Measurements from ENCODE around the gene FGF22. TPM values are rescaled to one million over a fixed set of nuclear protein-coding genes. Genes with fewer than 3 reads are reported as not detected.

The FGF22 gene
- total and polyA plus RNA-seq, 2 donors from 2014 or later = 0.19 to 0.71 TPM

DNA sequence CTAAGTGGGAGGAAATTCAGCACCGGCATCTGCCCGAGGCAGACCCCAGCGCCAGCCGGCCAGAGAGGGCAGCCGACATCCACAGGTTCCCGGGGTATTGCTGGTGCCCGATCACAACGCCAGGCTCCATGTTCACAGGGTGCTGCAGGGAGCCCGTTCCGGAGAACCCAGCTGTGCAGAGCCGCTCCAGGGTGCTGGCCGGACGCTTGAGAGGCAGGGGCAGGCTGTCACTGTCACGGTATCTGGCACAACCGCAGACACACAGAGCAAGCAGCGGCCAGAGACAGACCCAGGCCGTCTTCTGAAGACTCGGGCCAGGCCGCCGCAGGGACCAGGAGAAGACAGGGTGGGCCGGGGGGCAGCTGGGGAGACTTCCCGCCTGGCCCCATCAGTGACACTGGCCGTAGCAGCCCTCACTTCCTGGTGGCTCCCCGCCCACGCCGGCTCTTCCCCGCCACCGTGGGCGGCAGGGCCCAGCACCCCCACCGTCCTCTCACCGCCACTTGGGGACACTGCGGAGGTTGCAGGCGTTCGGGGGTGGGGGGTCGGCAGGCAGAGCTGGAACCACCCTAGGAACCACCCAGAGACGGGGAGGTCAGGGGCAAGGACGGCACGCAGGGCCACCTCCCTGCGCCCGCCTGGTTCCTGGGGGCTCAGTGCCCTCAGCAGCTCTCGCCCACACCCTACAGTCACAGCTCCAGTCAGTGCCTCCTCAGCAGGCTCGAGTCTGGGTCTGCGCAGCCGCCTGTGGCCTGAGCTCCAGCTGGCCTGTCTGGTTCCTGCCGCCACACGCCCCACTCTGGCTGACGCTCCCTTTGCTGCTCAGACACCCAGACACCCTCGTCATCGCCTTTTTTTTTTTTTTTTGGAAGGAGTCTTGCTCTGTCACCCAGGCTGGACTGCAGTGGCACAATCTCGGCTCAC is 19.5 kb downstream of the FGF22 start:
- Histone ChIP-seq H3K27ac (ENCODE audit: low read depth in 2 of 2, low read length in 2 of 2) (peak overlapping the region in 1 of 2 donors; percentile 36), H3K4me1 (ENCODE audit: control insufficient read depth in 2 of 3, insufficient read depth in 2 of 3, low read depth in 1 of 3, low read length in 3 of 3) (peaks cover 0 to 40% (median 7%) of the 10 kb centered on the region in 3 donors), H3K9me3 (ENCODE audit: control insufficient read depth in 2 of 3, insufficient read depth in 1 of 3, low read length in 3 of 3) (no peaks in the 10 kb centered on the region), H3K9ac (ENCODE audit: low read length in 3 of 3) (no peak overlapping the region), H3K4me3 (ENCODE audit: low read length in 3 of 3) (no peak overlapping the region), H3K27me3 (ENCODE audit: control insufficient read depth, insufficient read depth, low read length) (no peaks in the 10 kb centered on the region), H3K36me3 (ENCODE audit: control insufficient read depth in 2 of 3, insufficient read depth in 3 of 3, low read length in 3 of 3) (no peaks in the 10 kb centered on the region)
- TF ChIP-seq, protein P1, sequence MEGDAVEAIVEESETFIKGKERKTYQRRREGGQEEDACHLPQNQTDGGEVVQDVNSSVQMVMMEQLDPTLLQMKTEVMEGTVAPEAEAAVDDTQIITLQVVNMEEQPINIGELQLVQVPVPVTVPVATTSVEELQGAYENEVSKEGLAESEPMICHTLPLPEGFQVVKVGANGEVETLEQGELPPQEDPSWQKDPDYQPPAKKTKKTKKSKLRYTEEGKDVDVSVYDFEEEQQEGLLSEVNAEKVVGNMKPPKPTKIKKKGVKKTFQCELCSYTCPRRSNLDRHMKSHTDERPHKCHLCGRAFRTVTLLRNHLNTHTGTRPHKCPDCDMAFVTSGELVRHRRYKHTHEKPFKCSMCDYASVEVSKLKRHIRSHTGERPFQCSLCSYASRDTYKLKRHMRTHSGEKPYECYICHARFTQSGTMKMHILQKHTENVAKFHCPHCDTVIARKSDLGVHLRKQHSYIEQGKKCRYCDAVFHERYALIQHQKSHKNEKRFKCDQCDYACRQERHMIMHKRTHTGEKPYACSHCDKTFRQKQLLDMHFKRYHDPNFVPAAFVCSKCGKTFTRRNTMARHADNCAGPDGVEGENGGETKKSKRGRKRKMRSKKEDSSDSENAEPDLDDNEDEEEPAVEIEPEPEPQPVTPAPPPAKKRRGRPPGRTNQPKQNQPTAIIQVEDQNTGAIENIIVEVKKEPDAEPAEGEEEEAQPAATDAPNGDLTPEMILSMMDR (IDR thresholded peaks at IDR 0.05; ENCODE audit: borderline replicate concordance, extremely low read depth, insufficient read depth) = no peak
- DNase-seq (no peak), FAIRE-seq (no peak)
- intact Hi-C loops (cut with DNase I) = no loop called here

DNA sequence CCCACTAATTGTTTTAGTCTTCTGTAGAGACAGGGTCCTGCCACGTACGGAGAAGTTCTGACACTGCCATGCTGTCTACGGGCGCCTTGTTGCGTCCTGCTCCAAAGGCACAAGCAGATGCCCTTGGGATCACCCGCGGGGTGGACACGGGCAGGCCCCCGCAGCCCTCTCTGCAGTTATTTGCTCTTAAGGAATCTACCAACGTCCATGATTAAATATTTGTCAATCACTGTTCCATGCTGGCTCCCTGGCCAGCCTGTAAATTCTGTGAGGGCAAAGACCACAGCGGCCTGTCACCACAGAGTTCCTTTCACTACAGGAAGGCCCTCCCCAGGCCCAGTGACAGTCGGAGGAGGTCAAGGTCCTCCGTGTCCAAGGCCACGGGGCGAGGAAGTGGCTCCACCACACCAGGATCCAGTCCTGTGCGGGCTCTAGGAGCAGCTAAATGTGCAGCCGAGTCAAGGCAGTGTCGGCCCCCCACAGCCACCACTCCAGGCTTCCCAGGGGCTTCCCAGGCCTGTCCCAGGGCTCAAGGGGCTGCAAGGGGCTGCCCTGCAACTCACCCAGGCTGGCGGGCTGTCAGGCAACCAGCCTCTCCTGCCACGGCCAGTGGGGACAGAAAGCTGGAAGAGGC is 21.2 kb downstream of the FGF22 start:
- TF ChIP-seq, protein P1 (IDR thresholded peaks at IDR 0.05; ENCODE audit: borderline replicate concordance, extremely low read depth, insufficient read depth) = no peak
- no peak for DNase-seq
- Histone ChIP-seq H3K4me3 (ENCODE audit: low read length in 3 of 3) (peak overlapping the region in 2 of 3 donors; percentile 43 to 75), H3K36me3 (ENCODE audit: control insufficient read depth in 2 of 3, insufficient read depth in 3 of 3, low read length in 3 of 3) (no peaks in the 10 kb centered on the region), H3K27me3 (ENCODE audit: control insufficient read depth, insufficient read depth, low read length) (no peaks in the 10 kb centered on the region), H3K9me3 (ENCODE audit: control insufficient read depth in 2 of 3, insufficient read depth in 1 of 3, low read length in 3 of 3) (no peaks in the 10 kb centered on the region), H3K27ac (ENCODE audit: low read depth in 2 of 2, low read length in 2 of 2) (peak overlapping the region; percentile 42 to 74), H3K4me1 (ENCODE audit: control insufficient read depth in 2 of 3, insufficient read depth in 2 of 3, low read depth in 1 of 3, low read length in 3 of 3) (peaks cover 0 to 48% (median 10%) of the 10 kb centered on the region in 3 donors), H3K9ac (ENCODE audit: low read length in 3 of 3) (peak overlapping the region in 2 of 3 donors; percentile 20 to 78)
- no peak for FAIRE-seq
- intact Hi-C loops (cut with DNase I) = no loop called here

DNA sequence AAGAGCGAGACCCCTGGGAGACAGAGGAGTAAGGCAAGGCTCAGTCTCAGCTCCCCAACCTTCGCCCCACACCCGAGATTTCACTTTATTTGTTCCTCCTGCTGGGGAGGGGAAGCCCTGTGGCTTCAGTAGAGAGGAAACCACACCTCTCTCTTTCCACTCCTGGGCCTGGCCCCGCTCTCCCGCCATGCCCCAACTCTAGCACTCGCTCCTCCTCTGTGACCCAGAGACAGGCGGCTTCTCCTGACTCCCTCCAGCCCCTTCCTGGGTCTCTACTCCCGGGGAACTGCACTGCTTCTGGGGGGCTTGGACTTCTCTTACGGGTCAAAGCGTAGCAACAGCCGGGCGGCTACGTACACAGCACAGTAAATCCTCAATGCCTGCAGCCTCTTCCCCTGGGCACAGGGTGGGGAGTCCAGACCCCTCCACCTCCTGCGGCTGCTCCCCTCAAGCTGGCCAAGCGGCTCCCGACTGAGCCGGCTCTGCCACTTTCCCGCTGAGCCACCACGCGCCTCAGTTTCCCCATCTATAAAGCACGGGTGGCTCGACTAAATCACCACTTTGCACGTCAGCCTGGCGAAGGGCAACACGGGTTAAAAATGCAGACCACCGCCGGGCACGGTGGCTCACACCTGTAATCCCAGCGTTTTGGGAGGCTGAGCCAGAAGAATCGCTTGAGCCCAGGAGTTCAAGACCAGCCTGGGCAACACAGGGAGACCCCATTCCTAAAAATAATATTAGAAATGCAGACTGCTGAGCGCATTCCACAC is 21.9 kb downstream of the FGF22 start:
- H3K4me3 ChIP-seq (ENCODE audit: low read length in 3 of 3) = peak overlapping the region; percentile 63 to 75 (median 75)
- no peaks in the 10 kb centered on the region for H3K27me3 ChIP-seq (ENCODE audit: control insufficient read depth, insufficient read depth, low read length)
- intact Hi-C loops (cut with DNase I) = no loop called here
- H3K9me3 ChIP-seq (ENCODE audit: control insufficient read depth in 2 of 3, insufficient read depth in 1 of 3, low read length in 3 of 3) = no peaks in the 10 kb centered on the region
- H3K9ac ChIP-seq (ENCODE audit: low read length in 3 of 3) = peak overlapping the region; percentile 11 to 78 (median 30)
- FAIRE-seq (no peak), DNase-seq (no peak)
- TF ChIP-seq, protein P1 (IDR thresholded peaks at IDR 0.05; ENCODE audit: borderline replicate concordance, extremely low read depth, insufficient read depth) = no peak
- peak overlapping the region; percentile 33 to 74 for H3K27ac ChIP-seq (ENCODE audit: low read depth in 2 of 2, low read length in 2 of 2)
- peaks cover 0 to 48% (median 10%) of the 10 kb centered on the region in 3 donors for H3K4me1 ChIP-seq (ENCODE audit: control insufficient read depth in 2 of 3, insufficient read depth in 2 of 3, low read depth in 1 of 3, low read length in 3 of 3)
- H3K36me3 ChIP-seq (ENCODE audit: control insufficient read depth in 2 of 3, insufficient read depth in 3 of 3, low read length in 3 of 3) = no peaks in the 10 kb centered on the region

All from kidney (tissue), 14 donors.